ENCODE measurements around the gene RNF157.

The RNF157 gene

DNA sequence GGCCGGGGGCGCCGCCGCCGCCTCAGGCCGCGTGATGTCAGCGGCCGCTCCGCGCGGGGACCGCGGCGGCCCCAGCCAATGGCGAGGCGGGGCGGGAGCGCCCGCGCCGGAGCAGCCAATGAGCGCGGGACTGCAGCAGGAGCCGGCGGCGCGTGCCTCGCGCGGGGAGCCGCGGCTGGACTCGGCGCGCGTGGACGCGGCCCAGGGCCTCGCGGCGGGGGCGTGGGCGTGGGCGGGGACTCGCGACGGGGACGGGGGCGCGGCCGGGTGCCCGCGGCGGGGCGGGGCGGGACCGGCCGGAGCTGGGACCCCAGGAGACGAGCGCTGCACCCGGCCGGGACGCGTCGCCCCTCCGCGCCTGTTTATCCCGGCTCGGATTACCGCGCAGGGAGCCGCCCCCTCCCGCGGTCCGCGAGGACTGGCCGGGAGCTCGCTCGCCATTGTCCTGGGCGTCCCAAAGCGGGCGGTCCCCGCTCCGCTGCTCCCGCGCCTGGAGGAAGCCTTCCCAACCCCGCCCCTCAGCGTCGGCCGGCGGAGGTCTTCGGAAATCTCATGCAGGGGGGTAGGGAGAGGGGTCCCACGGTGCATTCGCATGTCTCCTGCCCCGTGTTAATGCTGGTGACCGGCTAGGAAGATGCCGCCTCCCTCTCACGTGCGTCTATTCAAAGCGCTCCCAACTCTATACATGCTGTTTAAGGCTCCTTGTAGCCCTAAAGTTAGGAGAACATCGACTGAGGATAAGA, at the start of gene RNF157:
RNF157 (minus strand) TSS at position 33 of the 743 bp plus-strand sequence. CDS start 253 bp downstream, outside the sequence.
- peak; percentile 74 for DNase-seq (ENCODE audit: insufficient read length, low spot score)
- no peak; the same call in 1 of the 2 replicates for TF ChIP-seq POLR2A (IDR thresholded peaks at IDR 0.05; ENCODE audit: low read depth, low read length)
- no peak for FAIRE-seq

DNA sequence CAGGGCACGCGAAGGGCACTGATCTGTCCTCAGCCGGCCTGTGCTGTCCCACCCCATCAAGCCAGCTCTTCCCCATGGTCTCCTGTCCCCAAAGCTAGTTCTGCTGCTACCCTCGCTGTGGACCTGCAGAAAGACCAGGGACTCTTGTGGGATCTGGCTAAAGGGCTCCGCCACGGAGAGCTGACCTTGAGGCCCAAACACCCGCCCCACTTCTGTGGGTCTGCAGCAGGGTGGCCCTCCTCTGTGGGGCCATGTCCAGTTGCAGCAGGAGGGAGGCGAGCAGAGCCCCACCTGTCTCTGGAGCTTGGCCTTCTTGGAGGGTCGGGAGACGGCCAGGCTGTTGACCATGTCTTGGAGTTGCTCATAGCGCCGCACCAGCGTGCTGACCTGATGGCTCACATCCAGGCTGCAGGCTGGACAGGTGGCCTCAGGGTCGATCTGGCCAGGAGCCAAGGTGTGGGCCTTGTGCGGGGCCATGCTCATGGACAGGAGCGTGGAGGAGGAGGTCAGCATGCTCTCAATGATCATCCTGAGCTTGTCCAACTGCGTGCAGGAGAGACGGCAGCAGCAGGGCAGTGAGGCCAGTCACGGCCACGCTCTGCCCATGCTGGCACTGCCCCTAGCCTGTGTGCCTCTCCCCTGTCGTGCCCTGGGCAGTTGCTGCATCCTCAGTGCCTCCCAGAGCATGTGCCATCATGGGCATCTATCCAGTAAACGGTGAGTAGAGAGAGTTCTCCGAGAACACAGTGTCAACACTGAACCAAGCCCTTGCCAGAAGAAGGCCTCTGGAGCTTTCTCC, 41.5 kb upstream of the RNF157 start:
- DNase-seq (ENCODE audit: insufficient read length, low spot score) = no peak
- FAIRE-seq = no peak

DNA sequence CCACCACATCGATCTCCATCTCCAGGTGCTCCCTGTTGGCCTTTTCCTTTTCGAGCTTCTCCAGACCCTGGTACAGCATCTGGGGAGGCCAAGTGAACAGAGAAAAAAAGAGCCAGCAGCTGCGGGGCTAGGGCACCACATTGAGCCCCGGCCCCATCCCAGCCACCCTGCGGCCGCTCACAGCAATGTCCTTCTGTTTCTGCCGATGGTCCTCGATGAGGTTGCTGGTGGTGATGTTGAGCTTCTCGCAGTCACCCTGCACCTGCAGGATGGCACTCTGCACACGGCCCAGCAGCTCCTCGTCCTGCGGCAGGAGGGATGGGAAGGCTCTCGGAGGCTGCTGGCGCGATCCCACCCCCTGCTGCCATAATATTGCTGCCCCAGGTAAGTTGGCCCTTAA, 40.4 kb upstream of the RNF157 start:
- no peak for FAIRE-seq

More for the DNA sequence above, 41.5 kb upstream of the RNF157 start:
- TF ChIP-seq POLR2A (IDR thresholded peaks at IDR 0.05; ENCODE audit: low read depth, low read length) = no peak

DNA sequence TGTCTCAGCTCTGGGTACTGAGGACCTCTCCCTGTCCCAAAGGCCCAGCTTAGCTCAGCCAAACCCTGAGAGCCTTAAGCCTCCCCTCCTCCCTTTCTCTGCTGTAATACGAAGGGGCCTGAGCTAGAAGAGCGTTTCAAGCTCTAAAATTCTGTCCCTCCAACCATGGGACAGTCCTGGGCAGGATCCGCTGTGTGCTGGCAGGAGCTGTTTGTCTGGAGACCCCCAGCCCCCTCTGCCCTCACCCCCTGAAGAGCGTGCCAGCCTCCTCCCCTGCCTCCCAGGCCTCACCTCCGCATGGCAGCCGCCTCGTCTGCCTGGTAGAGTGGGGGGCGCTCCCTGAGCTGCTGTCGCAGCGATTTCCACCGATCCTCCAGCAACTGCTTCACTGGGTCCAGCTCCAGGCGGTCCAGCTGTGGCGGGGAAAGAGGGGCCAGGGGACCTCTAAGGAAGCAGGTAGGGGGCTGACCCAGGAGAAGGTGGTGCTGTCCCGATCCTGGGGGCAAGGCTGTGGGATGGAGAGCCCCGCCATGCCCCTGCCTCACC, 39.5 kb upstream of the RNF157 start:
- no peak for FAIRE-seq
- TF ChIP-seq POLR2A (IDR thresholded peaks at IDR 0.05; ENCODE audit: low read depth, low read length) = no peak
- no peak for DNase-seq (ENCODE audit: insufficient read length, low spot score)

More for the DNA sequence above, 40.4 kb upstream of the RNF157 start:
- TF ChIP-seq POLR2A (IDR thresholded peaks at IDR 0.05; ENCODE audit: low read depth, low read length) = no peak
- DNase-seq (ENCODE audit: insufficient read length, low spot score) = no peak

DNA sequence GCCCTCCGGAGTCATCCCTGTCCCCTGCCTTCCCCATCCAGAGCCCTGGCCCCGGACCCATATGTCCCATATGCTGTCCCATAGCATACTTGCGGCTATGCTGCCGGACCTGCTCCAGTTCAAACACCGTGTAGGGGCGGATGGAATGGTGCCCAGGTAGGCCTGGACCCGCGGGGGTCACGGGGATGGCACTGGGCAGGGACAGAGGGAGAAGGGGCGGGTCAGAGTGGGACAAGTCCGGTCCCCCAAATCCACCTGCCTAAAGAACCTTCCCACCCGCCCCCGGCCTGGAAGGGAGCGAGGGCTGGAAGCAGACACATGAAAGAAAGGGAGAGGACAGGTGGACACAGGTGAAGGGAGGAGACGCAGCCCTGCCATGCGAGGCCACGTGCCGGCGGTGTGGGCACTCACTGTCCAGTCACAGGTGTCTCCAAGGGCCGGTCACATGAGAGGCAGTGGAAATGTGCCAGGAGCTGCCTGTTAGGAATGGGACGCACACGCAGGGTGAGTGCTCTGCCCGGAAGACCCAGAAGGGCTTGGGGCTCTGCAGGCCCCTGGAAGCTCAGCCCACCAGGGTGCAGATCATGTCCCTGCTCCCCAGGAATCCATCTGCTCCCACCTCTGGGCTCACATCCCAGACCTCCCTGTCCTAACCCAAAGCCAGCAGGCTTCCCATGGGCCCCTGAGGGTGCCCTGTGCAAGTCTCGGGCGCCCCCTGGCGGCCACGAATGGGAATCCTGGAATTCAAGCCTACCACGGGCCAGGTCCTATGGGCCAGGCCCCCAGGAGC, 38.9 kb upstream of the RNF157 start:
- no peak for TF ChIP-seq POLR2A (IDR thresholded peaks at IDR 0.05; ENCODE audit: low read depth, low read length)
- peak; percentile 89 for DNase-seq (ENCODE audit: insufficient read length, low spot score)
- FAIRE-seq = no peak

DNA sequence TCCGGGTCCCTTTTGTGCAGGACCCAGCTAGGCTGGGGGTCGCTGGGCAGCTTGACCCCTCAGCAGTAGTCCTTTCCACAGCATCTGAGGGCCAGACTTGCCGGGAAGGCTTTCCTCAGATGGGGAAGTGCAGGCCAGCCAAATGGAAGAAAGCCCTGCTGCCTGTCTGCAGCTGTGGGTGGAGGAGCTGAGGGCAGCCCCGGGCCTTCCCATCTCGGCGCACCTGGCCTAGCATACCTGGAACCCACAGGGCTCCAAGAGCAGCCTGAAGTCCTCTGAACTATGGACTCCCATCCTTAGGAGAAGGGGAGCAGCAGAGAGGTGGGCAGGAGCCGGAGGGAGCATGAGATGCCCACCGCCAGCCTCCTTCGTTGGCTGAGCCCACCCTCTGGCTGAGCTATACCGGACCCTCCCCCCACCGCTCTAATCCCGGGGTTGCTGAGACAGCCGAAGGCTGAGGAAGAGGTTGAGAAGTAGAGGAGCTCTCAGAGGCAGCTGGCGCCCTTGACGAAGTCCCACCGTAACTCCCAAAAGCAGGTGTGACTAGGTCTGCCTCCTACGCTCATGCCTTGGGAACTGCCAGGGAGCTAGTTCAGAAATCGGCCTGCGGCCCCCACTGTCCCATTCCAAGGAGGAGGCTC, 38.1 kb upstream of the RNF157 start:
- TF ChIP-seq POLR2A (IDR thresholded peaks at IDR 0.05; ENCODE audit: low read depth, low read length) = no peak
- no peak for FAIRE-seq
- DNase-seq (ENCODE audit: insufficient read length, low spot score) = no peak

DNA sequence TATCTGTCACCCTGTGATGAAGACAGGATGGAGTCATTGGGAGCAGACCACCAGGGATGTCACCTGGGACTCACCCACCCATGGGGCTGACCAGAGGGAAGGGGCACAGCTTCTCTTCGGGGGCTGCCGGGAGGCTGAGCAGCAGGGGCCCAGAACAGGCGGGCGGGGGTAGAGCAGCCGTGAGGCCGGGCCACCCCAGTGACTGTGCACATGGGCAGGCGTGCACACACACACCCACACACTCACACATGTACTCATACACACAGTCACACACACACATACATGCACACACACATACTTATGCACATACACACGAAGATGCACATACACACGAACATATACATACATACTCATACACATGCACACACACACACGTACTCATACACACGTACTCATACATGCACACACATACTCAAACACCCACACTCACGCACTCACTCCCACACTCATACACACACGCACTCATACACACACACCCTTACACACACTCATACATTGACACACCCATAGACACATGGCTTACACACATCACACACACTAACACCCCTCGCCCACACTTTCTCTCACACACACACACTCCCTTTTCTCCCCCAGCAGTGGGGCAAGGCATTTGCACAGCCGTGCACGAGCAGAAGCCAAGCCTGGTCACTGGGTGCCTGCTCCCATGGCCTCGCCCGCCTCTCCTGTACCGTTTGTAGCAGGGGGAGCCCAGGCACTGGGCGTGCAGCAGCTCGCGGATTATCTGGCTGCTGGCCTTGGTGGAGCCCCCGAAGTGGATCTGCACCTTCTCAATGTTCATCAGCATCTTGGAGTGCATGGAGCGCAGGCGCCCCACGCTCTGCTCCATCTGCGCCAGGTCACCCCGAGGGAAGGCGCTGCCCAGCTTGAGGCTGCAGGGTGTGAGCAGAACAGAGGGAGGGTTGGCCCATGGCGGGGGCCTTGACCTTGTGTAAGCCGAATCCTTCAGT, 37.3 kb upstream of the RNF157 start:
- TF ChIP-seq POLR2A (IDR thresholded peaks at IDR 0.05; ENCODE audit: low read depth, low read length) = no peak
- DNase-seq (ENCODE audit: insufficient read length, low spot score) (no peak), FAIRE-seq (no peak)

DNA sequence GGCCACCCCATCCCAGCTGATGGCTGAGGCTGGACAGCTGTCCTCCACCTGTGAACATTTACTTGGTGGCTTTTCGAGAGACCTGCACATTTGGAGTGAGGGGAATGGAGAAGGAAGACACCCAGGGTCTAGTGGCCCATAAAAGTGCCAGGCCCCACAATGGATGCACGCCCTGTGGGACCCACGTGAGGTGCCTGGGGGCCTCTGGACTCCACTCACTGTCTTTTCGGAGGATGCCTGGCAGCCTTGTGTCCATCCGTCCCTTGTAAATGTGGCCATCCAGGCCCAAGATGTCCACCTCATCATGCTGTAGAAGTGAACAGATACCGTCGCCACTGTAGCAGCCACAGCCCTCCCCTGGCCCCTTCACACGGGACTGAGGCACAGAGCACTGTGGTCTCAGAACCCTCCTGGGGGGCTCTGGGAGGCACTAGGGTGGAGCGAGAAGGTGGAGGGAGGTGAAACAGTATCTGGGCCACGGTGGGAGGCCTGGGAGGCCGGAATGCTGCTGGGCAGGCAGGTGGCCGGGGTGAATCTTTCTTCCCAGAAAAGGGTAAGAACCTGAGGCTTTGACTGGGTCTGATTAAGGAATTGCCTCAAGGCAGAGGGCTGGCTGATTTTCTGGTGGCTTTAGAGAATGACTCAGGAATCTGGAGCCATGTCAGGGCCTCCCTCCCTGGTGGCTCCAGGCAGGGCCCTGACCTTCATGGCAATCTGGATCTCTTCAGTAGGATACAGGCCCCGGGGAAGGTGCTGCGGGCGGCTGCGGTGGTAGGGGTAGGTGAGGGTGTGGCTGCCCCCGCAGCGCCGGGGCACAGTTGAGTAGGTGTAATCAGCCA, 36.4 kb upstream of the RNF157 start:
- no peak for FAIRE-seq
- no peak for TF ChIP-seq POLR2A (IDR thresholded peaks at IDR 0.05; ENCODE audit: low read depth, low read length)
- peak; percentile 53 for DNase-seq (ENCODE audit: insufficient read length, low spot score)

DNA sequence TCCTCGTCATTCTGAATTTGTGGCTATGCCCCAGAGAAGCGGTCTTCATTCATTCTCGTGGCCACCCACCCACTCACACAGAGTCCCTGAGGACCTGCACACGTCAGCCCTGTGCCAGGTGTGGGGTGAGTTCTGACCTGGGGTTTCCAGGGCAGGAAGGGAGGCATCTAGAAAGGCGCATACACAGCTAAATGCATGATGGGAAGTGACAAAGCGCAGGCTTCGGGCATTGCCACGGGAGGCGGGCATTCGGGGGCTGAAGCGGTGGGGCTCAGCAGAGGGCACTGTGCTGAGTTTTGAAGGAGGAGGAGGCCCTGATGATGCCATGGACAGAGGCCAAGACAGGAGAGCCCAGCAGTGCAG, 35.8 kb upstream of the RNF157 start:
- FAIRE-seq (no peak), DNase-seq (ENCODE audit: insufficient read length, low spot score) (no peak)
- TF ChIP-seq POLR2A (IDR thresholded peaks at IDR 0.05; ENCODE audit: low read depth, low read length) = no peak

DNA sequence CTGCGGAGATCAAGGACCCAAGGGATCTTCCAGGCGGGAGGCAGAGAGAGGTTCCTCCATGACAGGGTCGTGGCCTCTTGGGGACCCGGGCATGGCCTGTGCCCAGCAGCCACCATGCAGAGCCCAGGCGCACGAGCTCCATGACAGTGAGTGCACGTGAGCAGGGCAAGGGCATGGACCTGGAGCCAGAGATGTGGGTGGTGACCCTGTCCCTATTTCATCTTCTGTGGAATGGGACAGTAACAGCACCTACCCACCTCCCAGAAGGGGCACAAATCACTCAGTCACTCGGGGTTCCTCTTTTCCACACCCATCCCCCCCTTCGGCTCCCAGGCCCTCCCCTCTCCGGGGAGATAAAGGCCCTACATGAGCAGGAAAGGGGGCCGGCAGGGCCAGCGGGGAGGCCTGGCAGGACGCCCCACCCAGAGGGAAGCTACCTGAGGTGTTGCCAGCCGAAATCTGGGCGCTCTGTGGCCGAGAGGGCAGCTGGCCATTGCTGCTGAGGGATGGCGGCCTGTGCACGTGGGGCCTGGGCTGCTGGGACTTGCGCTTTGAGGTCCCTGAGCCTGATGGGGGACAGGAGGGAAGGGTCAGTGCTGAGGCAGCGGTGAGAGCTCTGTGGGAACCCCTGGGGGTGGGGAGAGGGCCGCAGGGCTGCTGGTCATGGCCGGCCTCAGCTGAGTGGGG, 35.2 kb upstream of the RNF157 start:
- TF ChIP-seq POLR2A (IDR thresholded peaks at IDR 0.05; ENCODE audit: low read depth, low read length) = no peak
- DNase-seq (ENCODE audit: insufficient read length, low spot score) (no peak), FAIRE-seq (no peak)

All from H54 (cell line).